ENCODE measurements around the gene THOC1.

- no peak for TF ChIP-seq POLR2AphosphoS5 (IDR thresholded peaks at IDR 0.05)
- TF ChIP-seq, protein P1, sequence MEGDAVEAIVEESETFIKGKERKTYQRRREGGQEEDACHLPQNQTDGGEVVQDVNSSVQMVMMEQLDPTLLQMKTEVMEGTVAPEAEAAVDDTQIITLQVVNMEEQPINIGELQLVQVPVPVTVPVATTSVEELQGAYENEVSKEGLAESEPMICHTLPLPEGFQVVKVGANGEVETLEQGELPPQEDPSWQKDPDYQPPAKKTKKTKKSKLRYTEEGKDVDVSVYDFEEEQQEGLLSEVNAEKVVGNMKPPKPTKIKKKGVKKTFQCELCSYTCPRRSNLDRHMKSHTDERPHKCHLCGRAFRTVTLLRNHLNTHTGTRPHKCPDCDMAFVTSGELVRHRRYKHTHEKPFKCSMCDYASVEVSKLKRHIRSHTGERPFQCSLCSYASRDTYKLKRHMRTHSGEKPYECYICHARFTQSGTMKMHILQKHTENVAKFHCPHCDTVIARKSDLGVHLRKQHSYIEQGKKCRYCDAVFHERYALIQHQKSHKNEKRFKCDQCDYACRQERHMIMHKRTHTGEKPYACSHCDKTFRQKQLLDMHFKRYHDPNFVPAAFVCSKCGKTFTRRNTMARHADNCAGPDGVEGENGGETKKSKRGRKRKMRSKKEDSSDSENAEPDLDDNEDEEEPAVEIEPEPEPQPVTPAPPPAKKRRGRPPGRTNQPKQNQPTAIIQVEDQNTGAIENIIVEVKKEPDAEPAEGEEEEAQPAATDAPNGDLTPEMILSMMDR (IDR thresholded peaks at IDR 0.05) = no peak
These were observed 42.2 kb upstream of the THOC1 start for GRCh38 chr18:310042-310441.

Data from prostate gland (tissue), 2 donors.